Liver (tissue), 9 donors: Measurements from ENCODE around the gene DNM3. TPM values are rescaled to one million over a fixed set of nuclear protein-coding genes. Genes with fewer than 3 reads are reported as not detected.

Source experiments
- DNase-seq: peaks from one replicate; pipeline ENCODE4 v3.0.0-alpha.2; 2017; ENCODE audit warnings: low spot score
- H3K27ac ChIP-seq, 2 donors: one replicate each; pipeline ENCODE4 v1.7.0; 2013; ENCODE audit warnings: inconsistent platforms in 2 of 2, low read length in 2 of 2, control low read depth in 1 of 2, low read depth in 1 of 2, mild to moderate bottlenecking in 1 of 2
- H3K27me3 ChIP-seq, 4 donors: one replicate each; pipeline versions ENCODE4 v1.6.1 to v1.7.0; 2013; ENCODE audit warnings: low read length in 3 of 4, inconsistent platforms in 1 of 4, mild to moderate bottlenecking in 1 of 4, moderate library complexity in 1 of 4; ENCODE audit not compliant: control insufficient read depth in 4 of 4, insufficient read depth in 4 of 4
- H3K36me3 ChIP-seq, 4 donors: one replicate each; pipeline versions ENCODE4 v1.6.1 to v1.7.0; 2013; ENCODE audit warnings: low read length in 3 of 4, mild to moderate bottlenecking in 3 of 4, low read depth in 1 of 4, moderate library complexity in 1 of 4; ENCODE audit not compliant: control insufficient read depth in 4 of 4, insufficient read depth in 3 of 4
- H3K4me1 ChIP-seq, 4 donors: one replicate each; pipeline versions ENCODE4 v1.6.1 to v1.7.0; 2013; ENCODE audit warnings: low read length in 3 of 4, mild to moderate bottlenecking in 3 of 4, moderate library complexity in 1 of 4; ENCODE audit not compliant: control insufficient read depth in 4 of 4, insufficient read depth in 4 of 4
- H3K4me3 ChIP-seq, 3 donors: one replicate each; pipeline versions ENCODE4 v1.6.1 to v1.7.0; 2013; ENCODE audit warnings: low read length in 3 of 3, control low read depth in 1 of 3, low read depth in 1 of 3, mild to moderate bottlenecking in 1 of 3
- H3K9ac ChIP-seq, 2 donors: one replicate each; pipeline ENCODE4 v1.7.0; 2013; ENCODE audit warnings: low read length in 2 of 2, mild to moderate bottlenecking in 2 of 2, moderate library complexity in 2 of 2, control low read depth in 1 of 2, low read depth in 1 of 2
- H3K9me3 ChIP-seq, 4 donors: one replicate each; pipeline versions ENCODE4 v1.6.1 to v1.7.0; 2013; ENCODE audit warnings: low read length in 3 of 4; ENCODE audit not compliant: control insufficient read depth in 4 of 4
- ATF3 ChIP-seq: IDR thresholded peaks from 2 replicates; pipeline ENCODE4 v1.6.1; 2016; ENCODE audit warnings: antibody characterized with exemption
- EGR1 ChIP-seq, 2 donors: IDR thresholded peaks; 2 replicates each; pipeline ENCODE4 v1.6.1; 2016 to 2018; ENCODE audit warnings: antibody characterized with exemption in 2 of 2, low read depth in 2 of 2
- FOXA2 ChIP-seq: IDR thresholded peaks from 2 replicates; pipeline ENCODE4 v1.6.1; 2016; ENCODE audit warnings: antibody characterized with exemption
- GABPA ChIP-seq, 2 donors: IDR thresholded peaks in 1 of 2; conservative IDR thresholded peaks in 1 of 2; 2 replicates each; pipeline ENCODE4 v1.6.1; 2016; ENCODE audit warnings: antibody characterized with exemption in 2 of 2, mild to moderate bottlenecking in 1 of 2, moderate library complexity in 1 of 2
- HNF4A ChIP-seq, 2 donors: conservative IDR thresholded peaks; 2 replicates each; pipeline ENCODE4 v1.6.1; 2016; ENCODE audit warnings: antibody characterized with exemption in 2 of 2, mild to moderate bottlenecking in 2 of 2
- HNF4G ChIP-seq: IDR thresholded peaks from 2 replicates; pipeline ENCODE4 v1.6.1; 2016; ENCODE audit warnings: antibody characterized with exemption
- JUND ChIP-seq, 2 donors: IDR thresholded peaks; 2 replicates each; pipeline ENCODE4 v1.6.1; 2016; ENCODE audit warnings: antibody characterized with exemption in 2 of 2
- MAX ChIP-seq: IDR thresholded peaks from 2 replicates; pipeline ENCODE4 v1.6.1; 2016; ENCODE audit warnings: antibody characterized with exemption
- NR2F2 ChIP-seq: IDR thresholded peaks from 2 replicates; pipeline ENCODE4 v1.6.1; 2016; ENCODE audit warnings: antibody characterized with exemption
- RAD21 ChIP-seq, 2 donors: IDR thresholded peaks; 2 replicates each; pipeline ENCODE4 v1.6.1; 2016; ENCODE audit warnings: antibody characterized with exemption in 2 of 2, mild to moderate bottlenecking in 2 of 2
- RXRA ChIP-seq, 2 donors: IDR thresholded peaks; 2 replicates each; pipeline ENCODE4 v1.6.1; 2017 to 2018; ENCODE audit warnings: antibody characterized with exemption in 2 of 2, mild to moderate bottlenecking in 1 of 2
- SP1 ChIP-seq: IDR thresholded peaks from 2 replicates; pipeline ENCODE4 v1.6.1; 2018; ENCODE audit warnings: antibody characterized with exemption, mild to moderate bottlenecking
- TAF1 ChIP-seq: conservative IDR thresholded peaks from 2 replicates; pipeline ENCODE4 v1.6.1; 2016; ENCODE audit warnings: antibody characterized with exemption, mild to moderate bottlenecking
- YY1 ChIP-seq: IDR thresholded peaks from 2 replicates; pipeline ENCODE4 v1.6.1; 2016; ENCODE audit warnings: antibody characterized with exemption, mild to moderate bottlenecking
- WGBS: extraction: QIAGEN DNeasy Blood & Tissue Kit; methylation state at CpG from one replicate; pipeline ENCODE4 v1.1.7; 2013; 5-methylcytosine and 5-hydroxymethylcytosine counted together
- polyA plus RNA-seq, 2 donors: library from polyadenylated mRNA; stranded (reverse) in 1 of 2; unstranded in 1 of 2; fragments of 200-250 nt in 1 of 2; fragments of >200 nt in 1 of 2; fragmentation: Nextera tagmentation in 1 of 2; extraction: Ambion mirVana in 1 of 2; gene quantifications; one replicate each; pipeline versions ENCODE4 v1.2.1 to v1.2.3, GENCODE V29; 2013 to 2015
- total RNA-seq, 2 donors: library from RNA; depleted of rRNA; stranded (reverse); fragments of >200 nt; gene quantifications; one replicate each; pipeline ENCODE4 v1.2.3, GENCODE V29; 2014
- donor health status: healthy.
- donor health status: healthy.
- donor health status: healthy.
- donor health status: healthy.
- donor health status: healthy.

Gene DNM3
- total and polyA plus RNA-seq, 4 donors, result 0.08 to 3.2 (median 1.0) TPM

GRCh38 chr1:172083191-172083590 is 241.9 kb downstream of the DNM3 start:
- no peak for DNase-seq
- Histone ChIP-seq H3K27ac (no peak overlapping the region), H3K27me3 (no peaks in the 10 kb centered on the region), H3K4me1 (no peaks in the 10 kb centered on the region), H3K36me3 (no peaks in the 10 kb centered on the region), H3K4me3 (no peak overlapping the region), H3K9me3 (no peaks in the 10 kb centered on the region), H3K9ac (no peak overlapping the region)
- TF ChIP-seq ATF3, result no peak
- no peak for TF ChIP-seq TAF1
- TF ChIP-seq NR2F2, result no peak
- no peak for TF ChIP-seq HNF4G
- no peak for TF ChIP-seq EGR1 (IDR thresholded peaks at IDR 0.05; ENCODE audit: low read depth in 2 of 2)
- no peak for TF ChIP-seq SP1
- no peak for TF ChIP-seq RAD21 (IDR thresholded peaks at IDR 0.05)
- TF ChIP-seq RXRA (IDR thresholded peaks at IDR 0.05), result no peak
- 94% methylated on average over 1 of the region's 1 CpG for WGBS

- no peaks in the 10 kb centered on the region for H3K9me3 ChIP-seq
- H3K27ac ChIP-seq, result no peak overlapping the region
- no peak for DNase-seq
- no peaks in the 10 kb centered on the region for H3K36me3 ChIP-seq
- H3K4me1 ChIP-seq, result no peaks in the 10 kb centered on the region
- TF ChIP-seq JUND (IDR thresholded peaks at IDR 0.05) (no peak), YY1 (no peak), HNF4G (no peak), HNF4A (conservative IDR thresholded peaks at IDR 0.05) (no peak), MAX (no peak)
- WGBS, result 88% methylated on average over 2 of the region's 2 CpGs
- no peak overlapping the region for H3K9ac ChIP-seq
- no peaks in the 10 kb centered on the region for H3K27me3 ChIP-seq
- no peak overlapping the region for H3K4me3 ChIP-seq
Observed at GRCh38 chr1:172084876-172085275, 243.6 kb downstream of the DNM3 start.

GRCh38 chr1:172085317-172085716 is 244.0 kb downstream of the DNM3 start:
- no peaks in the 10 kb centered on the region for H3K9me3 ChIP-seq
- no peak overlapping the region for H3K4me3 ChIP-seq
- no peaks in the 10 kb centered on the region for H3K4me1 ChIP-seq
- no peak for TF ChIP-seq GABPA (IDR thresholded peaks at IDR 0.05 in 1 of 2, conservative IDR thresholded peaks at IDR 0.05 in 1 of 2)
- no peak for TF ChIP-seq FOXA2
- TF ChIP-seq HNF4A (conservative IDR thresholded peaks at IDR 0.05), result no peak
- TF ChIP-seq JUND (IDR thresholded peaks at IDR 0.05), result no peak
- TF ChIP-seq TAF1, result no peak
- no peak for TF ChIP-seq SP1
- no peak for TF ChIP-seq HNF4G
- TF ChIP-seq RXRA (IDR thresholded peaks at IDR 0.05), result no peak
- no peak for TF ChIP-seq MAX
- TF ChIP-seq ATF3, result no peak
- no peak overlapping the region for H3K9ac ChIP-seq
- DNase-seq, result no peak
- no peaks in the 10 kb centered on the region for H3K27me3 ChIP-seq
- H3K36me3 ChIP-seq, result no peaks in the 10 kb centered on the region
- no peak overlapping the region for H3K27ac ChIP-seq
- 89% methylated on average over 3 of the region's 3 CpGs for WGBS

- Histone ChIP-seq H3K4me1 (no peaks in the 10 kb centered on the region), H3K27me3 (no peaks in the 10 kb centered on the region), H3K27ac (no peak overlapping the region), H3K4me3 (no peak overlapping the region), H3K36me3 (no peaks in the 10 kb centered on the region), H3K9me3 (no peaks in the 10 kb centered on the region), H3K9ac (no peak overlapping the region)
- TF ChIP-seq JUND (IDR thresholded peaks at IDR 0.05), result no peak
- TF ChIP-seq EGR1 (IDR thresholded peaks at IDR 0.05; ENCODE audit: low read depth in 2 of 2), result no peak
- TF ChIP-seq FOXA2, result no peak
- no peak for TF ChIP-seq ATF3
- no peak for TF ChIP-seq HNF4G
- 93% methylated on average over 2 of the region's 2 CpGs for WGBS
- DNase-seq, result no peak
Observed at GRCh38 chr1:172086137-172086536, 244.8 kb downstream of the DNM3 start.
